H54 (cell line): ENCODE measurements around the gene IGSF9.

Experiments used
- DNase-seq: peaks from one replicate; pipeline ENCODE4 v3.0.0; 2011; ENCODE audit warnings: low spot score, mixed read lengths; ENCODE audit not compliant: insufficient read length
- FAIRE-seq: peaks from 3 replicates; lab custom pipeline; 2011; peaks lifted over from hg19 to GRCh38; lab: Jason Lieb, UNC
- POLR2A ChIP-seq: IDR thresholded peaks from 2 replicates; pipeline ENCODE4 v1.6.1; 2011; ENCODE audit warnings: low read depth, mild to moderate bottlenecking, low read length

The IGSF9 gene

DNA sequence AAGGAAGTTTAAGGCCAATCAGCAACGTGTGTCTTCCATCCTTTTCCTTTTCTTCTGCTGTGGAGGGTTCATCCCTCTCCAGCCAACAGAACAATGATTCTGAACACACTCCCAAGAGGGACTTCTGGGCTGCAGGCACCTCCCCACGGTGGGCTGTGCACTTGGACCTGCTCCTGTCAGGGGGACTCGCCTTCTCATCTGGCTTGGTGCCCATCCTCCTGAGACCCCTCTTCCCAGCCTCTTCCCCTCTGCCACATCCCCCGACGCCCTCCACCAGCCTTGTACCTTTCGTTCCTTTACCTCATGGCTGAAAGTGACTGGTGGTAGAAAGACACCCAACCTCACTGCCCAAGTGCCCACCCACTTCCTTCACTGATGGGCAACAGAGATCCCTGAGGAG, 34.7 kb upstream of the IGSF9 start:
- no peak for FAIRE-seq
- no peak for TF ChIP-seq POLR2A

DNA sequence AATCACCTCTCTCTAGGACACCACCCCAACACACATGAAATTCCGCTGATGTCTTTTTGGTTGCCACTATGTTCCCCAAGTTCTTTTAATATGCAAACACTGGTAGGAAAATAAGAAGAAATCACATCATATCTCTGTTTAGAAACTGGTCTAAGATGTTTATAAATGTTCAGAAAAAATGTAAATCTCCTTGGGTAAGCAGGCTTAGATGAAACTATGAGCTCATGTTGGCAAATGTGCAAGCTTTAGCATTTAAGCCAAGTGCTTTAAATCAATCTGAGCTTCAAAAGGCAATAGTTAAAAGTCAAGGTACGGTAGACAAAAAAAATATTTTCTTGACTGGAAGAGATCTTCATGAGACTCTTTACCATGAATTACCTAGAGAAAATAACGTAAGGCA, 33.8 kb upstream of the IGSF9 start:
- no peak for TF ChIP-seq POLR2A
- FAIRE-seq (no peak), DNase-seq (no peak)

More for the DNA sequence above, 34.7 kb upstream of the IGSF9 start:
- no peak for DNase-seq

DNA sequence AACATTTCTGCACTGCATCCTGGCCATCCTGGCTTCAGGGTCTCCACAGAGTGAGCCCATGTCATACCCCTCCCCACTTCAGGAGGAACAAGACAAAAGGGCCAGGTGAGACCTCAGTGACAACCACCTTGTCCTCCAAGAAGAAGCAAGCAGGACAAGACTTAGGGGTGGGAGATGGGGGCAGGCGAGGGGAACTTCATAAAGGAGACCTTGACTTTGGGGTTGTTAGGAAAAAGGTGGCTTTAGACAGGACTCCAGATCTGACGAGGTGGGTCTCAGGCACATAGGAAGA, 32.6 kb upstream of the IGSF9 start:
- no peak for TF ChIP-seq POLR2A
- FAIRE-seq: no peak
- DNase-seq: no peak

DNA sequence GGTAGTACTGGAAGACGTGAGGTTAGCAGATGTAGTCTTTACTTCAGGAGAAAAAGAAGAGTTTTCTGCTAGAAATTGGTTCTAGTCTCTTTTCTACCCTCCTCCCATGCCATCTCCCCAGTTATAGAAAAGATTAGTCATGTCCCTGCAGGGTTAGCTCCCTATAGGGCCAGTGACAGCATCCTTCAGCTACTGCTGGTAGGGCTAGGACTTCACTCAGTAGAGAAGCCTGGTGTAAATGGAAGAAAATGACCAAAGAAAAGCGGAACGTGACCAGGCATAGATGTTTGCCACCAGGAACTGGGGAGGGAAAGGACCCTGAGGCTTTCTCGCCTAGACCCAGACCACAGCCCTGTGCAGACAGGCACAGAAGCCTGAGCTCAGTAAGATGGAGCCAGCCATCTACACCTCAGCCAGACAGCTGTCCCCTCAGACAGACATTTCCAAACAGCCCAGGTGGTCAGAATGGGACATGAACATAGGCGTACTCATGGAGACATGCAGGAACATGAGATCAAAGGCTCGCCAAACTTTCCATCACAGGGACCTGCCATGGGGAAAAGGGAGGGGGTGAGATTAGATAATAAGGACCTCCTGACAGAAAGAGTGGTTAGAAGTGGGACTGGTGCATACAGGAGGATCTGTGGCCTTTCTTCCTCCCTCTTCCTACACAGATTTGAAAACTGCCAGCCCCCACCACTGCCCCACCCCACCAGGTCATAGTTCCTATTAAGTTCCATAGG, 32.1 kb upstream of the IGSF9 start:
- DNase-seq: no peak
- no peak for TF ChIP-seq POLR2A
- FAIRE-seq: no peak

DNA sequence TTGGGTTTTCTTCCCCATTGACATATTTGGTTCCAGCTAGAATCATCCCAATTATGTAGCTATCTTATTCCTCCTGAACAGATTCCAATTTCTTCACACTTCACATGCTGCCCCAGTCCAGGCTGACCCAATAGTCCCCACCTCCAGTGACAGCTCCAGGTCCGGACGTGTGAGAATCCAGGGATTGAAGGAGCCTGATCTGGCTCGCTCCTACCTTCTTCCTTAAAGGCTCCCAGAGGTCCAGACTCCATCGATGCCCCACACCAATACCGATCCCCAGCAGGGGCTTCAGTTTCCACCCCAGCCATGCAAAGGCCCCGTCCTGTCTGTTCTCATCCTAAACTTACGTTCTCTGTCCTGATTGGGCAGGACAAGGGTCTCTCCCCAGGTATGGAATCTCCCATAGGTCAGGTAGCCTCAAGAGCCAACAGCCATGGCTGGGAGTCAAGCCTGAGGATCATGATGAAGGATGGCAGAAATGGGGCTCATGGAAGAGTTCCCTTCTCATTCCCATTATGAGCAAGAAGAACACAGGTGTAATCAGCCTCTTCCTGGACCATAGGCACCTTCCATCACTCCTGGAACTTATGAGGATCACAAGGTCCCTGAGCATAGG, 29.0 kb upstream of the IGSF9 start:
- no peak for TF ChIP-seq POLR2A
- FAIRE-seq: no peak
- no peak for DNase-seq

DNA sequence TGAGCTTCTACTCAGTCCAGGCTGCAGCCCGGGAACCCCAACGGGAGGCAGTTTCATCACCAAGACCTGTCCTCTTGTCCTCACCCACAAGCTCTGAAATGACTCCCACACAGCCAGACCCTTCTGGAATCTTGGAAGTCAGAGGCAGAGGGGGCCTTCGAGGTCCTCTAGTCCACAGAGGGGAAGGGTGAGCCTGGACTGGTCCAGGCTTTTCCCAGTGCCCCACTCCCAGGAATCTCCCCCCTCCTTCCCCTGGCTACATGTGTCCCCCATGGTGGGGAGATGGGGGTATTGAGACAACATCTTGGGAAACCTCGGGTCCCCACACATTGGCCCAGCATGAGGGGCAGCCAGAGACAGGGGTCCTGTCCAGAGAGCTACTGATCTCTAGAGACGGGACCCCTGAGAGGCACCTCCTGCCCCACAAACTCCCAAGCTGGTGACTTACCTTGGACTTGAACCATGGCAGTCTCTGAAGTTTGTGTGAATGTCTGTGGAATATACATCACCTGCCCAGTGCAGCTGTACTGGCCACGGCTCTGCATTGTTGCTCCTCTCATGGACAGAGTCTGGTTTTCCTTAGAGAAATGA, 28.0 kb upstream of the IGSF9 start:
- DNase-seq: no peak
- no peak for FAIRE-seq
- TF ChIP-seq POLR2A: no peak

DNA sequence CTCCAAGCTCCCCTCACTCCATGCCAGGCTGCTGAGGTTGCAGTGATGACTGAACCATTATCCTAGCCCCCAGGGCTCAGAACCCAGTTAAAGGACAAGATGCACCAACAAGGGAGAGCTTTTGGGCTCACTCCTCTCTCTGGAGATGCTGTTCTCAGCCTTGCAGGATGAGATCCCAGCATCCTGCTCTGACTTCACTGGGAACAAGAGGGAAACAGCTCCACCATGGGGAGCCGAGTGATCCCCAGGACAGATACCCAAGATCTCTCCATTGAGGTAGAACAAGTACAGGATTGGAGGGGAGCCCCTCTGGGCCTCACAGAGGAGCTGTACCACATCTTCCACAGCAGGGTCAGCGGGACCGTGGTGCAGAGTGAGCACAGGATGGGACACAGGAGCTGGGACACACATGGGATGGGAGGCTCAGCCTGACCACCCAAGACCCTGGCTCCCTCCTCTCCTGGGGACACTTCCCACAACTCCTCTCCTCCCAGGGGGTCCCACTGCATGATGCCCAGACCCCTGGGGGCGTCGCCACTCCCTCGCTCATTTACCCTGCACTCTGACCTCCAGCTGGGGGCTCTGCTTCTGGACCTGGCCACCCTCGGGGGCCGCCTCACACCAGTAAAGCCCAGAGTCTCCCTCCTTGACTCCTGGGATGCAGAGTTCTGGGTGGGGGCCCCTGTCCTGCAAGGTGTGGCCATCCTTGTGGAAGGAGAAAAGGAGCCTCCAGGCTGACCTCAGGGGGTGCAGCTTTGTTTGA, 27.2 kb upstream of the IGSF9 start:
- no peak for TF ChIP-seq POLR2A
- DNase-seq: no peak
- FAIRE-seq: no peak

DNA sequence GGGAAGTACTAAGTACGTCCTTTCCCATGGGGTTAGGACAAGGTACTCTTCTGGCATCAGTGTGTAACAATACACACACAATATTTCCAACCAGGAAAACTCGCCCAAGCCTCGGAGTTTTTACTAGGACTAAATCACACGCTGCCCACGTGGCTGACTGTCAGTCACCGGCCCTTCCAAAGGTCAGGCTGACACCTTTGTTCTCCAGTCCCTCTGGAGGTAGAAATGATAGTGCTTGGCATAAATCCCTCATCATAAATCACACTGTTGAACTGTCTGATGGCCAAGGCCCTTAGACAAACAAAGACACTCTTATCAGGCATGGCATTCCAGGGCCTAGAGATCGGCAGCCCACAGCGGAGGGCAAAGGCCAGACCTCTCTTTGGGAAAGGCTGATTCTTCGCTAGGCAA, 25.5 kb upstream of the IGSF9 start:
- FAIRE-seq: no peak
- no peak for TF ChIP-seq POLR2A

DNA sequence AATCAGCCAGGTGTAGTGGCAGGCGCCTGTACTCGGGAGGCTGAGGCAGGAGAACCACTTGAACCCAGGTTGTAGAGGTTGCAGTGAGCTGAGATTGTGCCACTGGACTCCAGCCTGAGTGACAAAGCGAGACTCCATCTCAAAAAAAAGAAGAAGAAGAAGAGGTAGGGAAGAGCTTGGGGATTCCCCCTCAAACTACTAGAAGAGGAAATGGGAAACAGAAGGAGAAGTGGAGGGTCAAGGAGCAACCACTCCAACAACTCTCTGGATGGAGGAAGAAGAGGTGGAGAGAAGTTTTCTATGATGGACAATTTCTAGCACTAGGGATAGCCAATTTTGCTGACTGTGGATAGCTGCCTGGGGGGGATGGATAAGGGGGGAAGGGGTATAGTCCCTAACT, 23.5 kb upstream of the IGSF9 start:
- no peak for DNase-seq
- no peak for FAIRE-seq
- TF ChIP-seq POLR2A: no peak

More for the DNA sequence above, 25.5 kb upstream of the IGSF9 start:
- no peak for DNase-seq

DNA sequence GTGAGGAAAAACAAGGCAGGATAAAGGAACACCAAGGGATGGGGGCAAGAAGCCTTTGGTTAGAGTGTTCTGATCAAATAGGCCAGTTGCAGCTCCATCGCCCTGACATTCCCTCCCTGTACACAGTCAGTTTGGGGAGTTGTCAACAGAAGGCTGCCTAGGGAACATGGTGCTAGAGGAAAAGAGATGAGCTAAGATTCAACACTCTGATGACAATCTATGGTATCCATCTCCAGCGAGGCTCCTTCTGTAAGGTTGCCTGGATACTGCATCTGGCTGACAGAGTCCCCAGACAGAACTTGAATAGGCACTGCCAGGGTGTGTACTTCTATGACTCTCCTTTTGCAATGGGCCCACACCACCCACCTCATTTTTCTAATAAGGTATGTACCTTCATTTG, 19.9 kb upstream of the IGSF9 start:
- no peak for DNase-seq
- no peak for FAIRE-seq
- no peak for TF ChIP-seq POLR2A

DNA sequence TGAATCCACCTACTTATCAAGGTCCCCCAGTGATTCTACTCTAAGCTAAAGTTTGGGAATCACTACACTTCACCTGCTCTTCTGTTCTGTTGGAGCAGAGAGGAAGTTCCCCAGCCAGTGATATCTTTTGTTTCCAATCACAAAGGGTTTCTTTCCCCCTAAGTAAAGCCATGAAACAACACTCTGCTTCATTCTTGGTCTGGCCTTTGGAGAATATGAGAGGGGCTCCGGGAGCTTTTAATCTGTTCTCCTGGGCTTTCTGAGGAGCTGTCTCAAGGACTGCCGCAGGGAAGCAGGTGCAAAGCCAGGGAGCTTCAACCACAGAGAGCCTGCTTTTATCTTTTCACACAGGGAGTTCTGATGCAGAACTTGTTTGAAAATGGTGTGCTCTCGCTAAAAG, 18.7 kb upstream of the IGSF9 start:
- FAIRE-seq (no peak), DNase-seq (no peak)
- TF ChIP-seq POLR2A: no peak

DNA sequence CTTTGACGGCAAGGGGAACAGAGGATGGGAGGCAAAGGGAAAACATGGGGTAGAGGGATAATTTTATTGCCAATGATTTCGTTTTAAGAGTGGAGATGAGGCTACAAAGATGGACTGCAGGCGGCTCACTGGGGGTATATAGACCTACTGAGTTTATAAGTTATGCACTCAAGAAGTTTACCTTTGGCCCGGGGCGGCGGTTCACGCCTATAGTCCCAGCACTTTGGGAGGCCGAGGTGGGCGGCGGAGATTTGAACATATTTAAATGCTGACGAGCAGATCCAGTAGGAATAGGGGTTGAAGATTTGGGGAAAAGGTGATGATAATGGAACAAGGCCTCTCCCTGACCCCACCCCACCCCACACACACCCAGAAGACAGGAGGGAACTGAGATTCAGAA, 16.8 kb upstream of the IGSF9 start:
- DNase-seq: no peak
- no peak for TF ChIP-seq POLR2A
- no peak for FAIRE-seq

DNA sequence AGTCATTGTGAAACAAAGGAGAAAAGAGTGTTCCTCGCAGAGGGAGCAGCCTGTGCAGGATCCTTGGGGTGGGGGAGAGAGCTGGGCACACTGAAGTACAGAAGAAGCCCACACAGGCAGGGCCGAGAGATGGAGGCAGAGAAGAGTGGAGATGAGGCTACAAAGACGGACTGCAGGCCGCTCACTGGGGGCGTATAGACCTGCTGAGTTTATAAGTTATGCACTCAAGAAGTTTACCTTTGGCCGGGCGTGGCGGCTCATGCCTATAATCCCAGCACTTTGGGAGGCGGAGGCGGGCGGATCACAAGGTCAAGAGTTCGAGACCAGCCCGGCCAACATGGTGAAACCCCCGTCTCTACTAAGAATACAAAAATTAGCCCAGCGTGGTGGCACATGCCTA, 16.2 kb upstream of the IGSF9 start:
- no peak for FAIRE-seq
- no peak for DNase-seq
- no peak for TF ChIP-seq POLR2A

DNA sequence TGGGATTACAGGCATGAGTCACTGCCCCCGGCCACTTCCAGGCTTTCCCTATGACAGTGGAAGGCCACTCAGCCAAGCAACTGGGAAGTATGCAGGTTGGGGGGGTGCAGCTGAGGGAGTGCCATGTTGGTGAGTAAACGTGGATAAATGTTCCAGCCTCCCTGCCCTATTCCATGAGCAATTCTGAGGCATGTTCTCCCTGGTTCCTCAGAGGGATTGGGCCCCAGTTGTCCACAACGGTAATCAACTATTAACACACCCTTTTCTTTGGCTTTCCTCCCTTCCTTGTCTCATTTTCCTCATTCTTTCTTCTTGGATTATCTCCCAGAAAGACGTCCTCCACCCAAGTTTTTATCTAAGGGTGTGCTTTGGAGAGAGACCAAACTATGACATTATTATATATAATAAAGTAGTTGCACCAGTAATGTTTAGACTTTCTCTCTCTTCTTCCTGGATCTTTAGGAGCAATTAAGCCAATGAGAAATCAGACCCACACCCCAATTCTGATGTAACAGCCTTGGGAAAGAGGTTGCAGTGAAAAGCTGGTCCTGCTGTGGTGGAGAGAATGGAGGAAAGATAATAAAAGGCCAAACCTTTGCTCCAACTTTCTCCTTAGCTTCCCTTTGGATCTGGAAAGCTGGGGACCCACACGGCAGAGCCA, 15.4 kb upstream of the IGSF9 start:
- no peak for TF ChIP-seq POLR2A
- FAIRE-seq (no peak), DNase-seq (peak; percentile 73)
